ENCODE measurements around the gene PBX1.

The PBX1 gene

DNA sequence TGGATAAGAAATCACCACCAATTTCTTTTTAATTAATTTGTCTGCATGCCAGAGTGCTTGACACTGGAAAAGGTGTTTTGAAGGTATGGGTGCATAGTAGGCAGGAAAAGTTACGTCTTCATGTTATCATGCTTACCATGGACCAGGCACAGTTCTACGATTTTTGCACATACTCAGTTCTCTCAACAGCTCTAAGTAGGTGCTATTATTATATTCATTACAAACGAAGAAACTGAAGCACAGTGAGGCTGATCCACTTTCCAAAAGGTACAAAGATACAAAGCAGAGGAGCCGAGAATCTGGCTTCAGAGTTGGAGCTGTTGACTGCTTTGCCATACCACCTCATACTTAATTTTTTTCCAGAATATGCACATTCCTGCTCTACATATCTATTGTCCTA, 306.4 kb downstream of the PBX1 start:
- no peak overlapping the region for H3K27ac ChIP-seq
- TF ChIP-seq, protein P1, sequence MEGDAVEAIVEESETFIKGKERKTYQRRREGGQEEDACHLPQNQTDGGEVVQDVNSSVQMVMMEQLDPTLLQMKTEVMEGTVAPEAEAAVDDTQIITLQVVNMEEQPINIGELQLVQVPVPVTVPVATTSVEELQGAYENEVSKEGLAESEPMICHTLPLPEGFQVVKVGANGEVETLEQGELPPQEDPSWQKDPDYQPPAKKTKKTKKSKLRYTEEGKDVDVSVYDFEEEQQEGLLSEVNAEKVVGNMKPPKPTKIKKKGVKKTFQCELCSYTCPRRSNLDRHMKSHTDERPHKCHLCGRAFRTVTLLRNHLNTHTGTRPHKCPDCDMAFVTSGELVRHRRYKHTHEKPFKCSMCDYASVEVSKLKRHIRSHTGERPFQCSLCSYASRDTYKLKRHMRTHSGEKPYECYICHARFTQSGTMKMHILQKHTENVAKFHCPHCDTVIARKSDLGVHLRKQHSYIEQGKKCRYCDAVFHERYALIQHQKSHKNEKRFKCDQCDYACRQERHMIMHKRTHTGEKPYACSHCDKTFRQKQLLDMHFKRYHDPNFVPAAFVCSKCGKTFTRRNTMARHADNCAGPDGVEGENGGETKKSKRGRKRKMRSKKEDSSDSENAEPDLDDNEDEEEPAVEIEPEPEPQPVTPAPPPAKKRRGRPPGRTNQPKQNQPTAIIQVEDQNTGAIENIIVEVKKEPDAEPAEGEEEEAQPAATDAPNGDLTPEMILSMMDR (conservative IDR thresholded peaks at IDR 0.05) = no peak

DNA sequence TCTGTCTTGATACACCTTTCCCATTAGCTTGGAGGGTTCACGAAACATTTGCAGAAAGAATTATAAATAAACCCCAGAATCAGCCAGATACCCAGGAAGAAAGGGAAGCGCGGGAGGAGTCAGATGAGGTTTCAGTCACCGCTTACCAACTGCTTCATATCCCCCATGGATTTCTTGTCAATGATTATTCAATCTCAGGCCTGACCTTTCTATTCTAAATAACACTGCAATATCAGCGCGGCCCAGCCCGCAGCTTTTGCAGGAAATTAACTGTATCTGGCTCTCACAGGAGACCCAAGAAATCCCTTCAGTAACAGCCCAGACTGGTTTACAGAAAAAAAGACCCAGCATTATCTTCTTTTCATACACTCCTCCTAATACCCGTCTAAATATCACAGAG, 308.6 kb downstream of the PBX1 start:
- TF ChIP-seq, protein P1 (conservative IDR thresholded peaks at IDR 0.05) = no peak
- no peak overlapping the region for H3K27ac ChIP-seq

DNA sequence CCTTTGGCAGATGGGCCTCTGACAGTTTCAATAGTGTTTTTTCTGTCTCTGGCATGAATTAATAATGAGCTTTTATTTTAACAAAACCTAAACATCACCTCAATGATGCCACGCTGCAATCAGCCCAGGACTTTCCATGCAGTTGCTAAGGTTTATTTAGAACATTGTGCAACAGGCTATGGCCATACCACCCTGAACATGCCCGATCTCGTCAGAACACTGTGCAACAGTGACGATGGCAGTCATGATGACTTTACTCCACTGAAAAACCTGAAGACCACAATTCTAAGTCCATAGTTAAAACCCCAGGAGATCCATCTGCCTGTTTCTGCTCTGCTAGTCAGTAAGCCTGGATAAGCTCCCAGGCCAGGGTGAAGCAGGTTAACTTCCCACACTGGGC, 310.0 kb downstream of the PBX1 start:
- TF ChIP-seq, protein P1 (conservative IDR thresholded peaks at IDR 0.05) = no peak
- H3K27ac ChIP-seq = no peak overlapping the region

DNA sequence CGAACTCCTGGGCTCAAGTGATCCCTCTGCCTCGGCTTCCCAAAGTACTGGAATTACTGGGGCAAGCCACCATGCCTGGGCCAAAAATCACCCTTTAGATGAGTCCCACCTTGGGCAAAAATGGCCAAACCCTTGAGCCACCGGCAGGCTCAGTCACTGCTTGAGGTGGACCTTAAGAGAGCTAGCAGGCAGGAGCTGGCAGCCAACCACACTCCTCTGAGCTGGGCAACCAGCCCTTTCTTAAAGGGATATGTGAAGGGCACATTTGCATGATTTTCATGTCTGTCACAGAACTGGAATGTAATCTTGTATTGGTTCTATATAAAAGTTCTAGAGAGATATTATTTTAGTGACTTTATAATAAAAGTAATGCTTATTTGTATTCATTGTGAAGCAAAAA, 316.5 kb downstream of the PBX1 start:
- TF ChIP-seq, protein P1 (conservative IDR thresholded peaks at IDR 0.05) = no peak

DNA sequence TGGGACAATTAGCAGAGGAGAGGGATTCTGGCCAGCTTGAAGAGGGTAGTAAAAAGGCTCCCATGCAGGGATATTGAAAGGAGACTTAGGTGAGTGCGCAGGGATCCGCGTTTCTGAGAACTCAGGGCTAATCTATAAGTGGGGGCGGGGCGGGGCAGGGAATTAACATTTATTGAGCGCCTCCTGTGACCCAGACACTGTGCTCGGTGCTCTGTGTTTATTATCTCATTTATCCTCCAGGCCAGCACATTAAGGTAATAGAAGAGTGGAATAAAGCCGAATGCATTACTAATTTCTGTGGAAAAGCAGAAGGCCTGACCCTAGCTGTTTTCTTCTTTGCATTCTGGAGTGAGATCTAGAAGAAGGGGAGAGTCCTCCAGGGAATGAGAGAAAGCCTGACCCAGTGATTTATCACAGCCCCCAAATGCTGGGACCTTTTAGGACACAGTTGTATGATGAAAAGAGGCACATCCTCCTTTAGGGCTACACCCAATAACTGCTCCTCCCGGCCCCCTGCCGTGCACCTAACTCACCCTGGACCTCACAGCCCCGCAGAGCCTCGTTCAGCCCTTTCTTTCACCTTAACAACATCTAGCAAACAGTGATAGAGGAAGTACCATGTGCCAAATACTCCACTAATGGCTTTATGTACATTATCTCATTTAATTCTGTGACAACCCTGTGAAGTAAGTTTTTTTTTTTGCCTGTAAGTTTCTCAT, 317.6 kb downstream of the PBX1 start:
- no peak overlapping the region for H3K27ac ChIP-seq
- TF ChIP-seq, protein P1 (conservative IDR thresholded peaks at IDR 0.05) = no peak

More for the DNA sequence above, 316.5 kb downstream of the PBX1 start:
- no peak overlapping the region for H3K27ac ChIP-seq

DNA sequence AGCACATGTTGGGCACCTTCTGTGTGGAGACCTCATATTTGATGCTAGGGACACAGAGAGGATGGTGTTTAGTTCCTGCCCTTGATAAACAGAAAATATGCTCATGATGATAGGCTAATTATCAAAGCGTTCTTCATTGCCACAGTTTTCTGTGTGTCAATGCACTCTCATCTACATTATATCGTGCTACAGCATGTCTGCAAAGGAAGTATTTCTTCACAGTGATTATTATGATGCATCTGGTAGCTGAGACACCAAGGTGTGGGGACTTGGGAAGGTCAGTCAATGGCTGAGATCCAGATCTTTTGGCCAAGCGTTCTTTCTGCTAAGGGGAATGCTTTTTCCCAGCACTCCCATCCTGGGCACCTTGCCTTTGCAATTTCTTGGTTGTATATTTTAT, 321.2 kb downstream of the PBX1 start:
- no peak overlapping the region for H3K27ac ChIP-seq
- TF ChIP-seq, protein P1 (conservative IDR thresholded peaks at IDR 0.05) = no peak

DNA sequence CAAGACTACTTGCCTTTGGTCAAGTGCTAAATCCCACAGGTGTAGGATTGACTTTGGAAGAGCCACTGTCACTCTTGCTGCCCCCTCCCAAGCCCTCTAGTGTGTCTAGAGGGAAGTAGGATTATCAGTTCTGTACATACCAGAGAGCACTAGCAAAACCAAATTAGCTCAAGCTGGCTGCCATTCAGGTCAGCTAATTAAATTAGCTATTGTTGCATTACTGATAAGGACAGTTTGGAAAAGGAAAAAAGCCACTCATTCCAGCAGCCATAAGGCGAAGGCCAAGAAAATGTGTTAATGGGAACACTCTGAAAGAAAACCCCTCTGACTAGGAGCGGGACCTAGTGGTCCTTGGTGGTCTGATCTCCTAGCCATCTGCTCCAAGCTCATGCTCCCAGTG, 321.7 kb downstream of the PBX1 start:
- no peak overlapping the region for H3K27ac ChIP-seq
- TF ChIP-seq, protein P1 (conservative IDR thresholded peaks at IDR 0.05) = no peak

Measured in VCaP (cell line).